Panc1 (cell line): ENCODE results near the gene AKAP8L. TPM values are rescaled to one million over a fixed set of nuclear protein-coding genes. Genes with fewer than 3 reads are reported as not detected.

ENCODE experiments used
- ATAC-seq: fragments of 200-7000 bp; cut with Tn5 transposase; 2 replicates; pipeline ENCODE4 v1.9.1; 2020; ENCODE audit warnings: mild to moderate bottlenecking, moderate library complexity
- BruUV-seq: library from RNA; stranded (reverse); fragments of 400-500 nt; replicated peaks from 2 replicates; lab custom pipeline; 2021; lab: Mats Ljungman, UMichigan
- CTCF ChIA-PET: fragments of 300-600 bp; sonication (Branson Sonifier 250); formaldehyde crosslinking; loops from one replicate; lab custom pipeline; 2022; ENCODE audit warnings: antibody characterized with exemption; lab: Charles Lee
- POLR2A ChIA-PET: fragments of 300-600 bp; sonication (Branson Sonifier 250); formaldehyde crosslinking; loops from one replicate; lab custom pipeline; 2022; ENCODE audit warnings: antibody characterized with exemption; lab: Charles Lee
- DNase-seq: peaks from one replicate; pipeline ENCODE4 v3.0.0-alpha.2; 2010; ENCODE audit warnings: low read depth, low spot score
- H3K27ac ChIP-seq: 2 replicates; pipeline ENCODE4 v1.5.1; 2011; ENCODE audit warnings: mild to moderate bottlenecking, low read length, inconsistent platforms
- H3K27me3 ChIP-seq: fragments of 200-500 bp; sonication (Bioruptor generic); 2 replicates; pipeline ENCODE4 v1.6.0; 2014; ENCODE audit warnings: low read length, inconsistent platforms; ENCODE audit not compliant: control insufficient read depth, insufficient read depth
- H3K36me3 ChIP-seq: fragments of 200-500 bp; sonication (Bioruptor generic); 2 replicates; pipeline ENCODE4 v1.5.1; 2014; ENCODE audit warnings: inconsistent platforms, mild to moderate bottlenecking, low read length, moderate library complexity; ENCODE audit not compliant: control insufficient read depth, insufficient read depth
- H3K4me1 ChIP-seq: 2 replicates; pipeline ENCODE4 v1.5.1; 2011; ENCODE audit warnings: inconsistent platforms, mild to moderate bottlenecking, low read length, moderate library complexity; ENCODE audit not compliant: control insufficient read depth, insufficient read depth
- H3K4me3 ChIP-seq, 2 experiments: 2 replicates each; pipeline ENCODE4 v1.5.1; 2011 to 2012; ENCODE audit warnings: low read depth in 2 of 2, low read length in 2 of 2, mild to moderate bottlenecking in 2 of 2, inconsistent platforms in 1 of 2, moderate library complexity in 1 of 2
- H3K9me3 ChIP-seq: fragments of 200-500 bp; sonication (Bioruptor generic); 2 replicates; pipeline ENCODE4 v1.5.1; 2014; ENCODE audit warnings: low read depth, mild to moderate bottlenecking, inconsistent platforms, low read length, moderate library complexity; ENCODE audit not compliant: control insufficient read depth, insufficient read depth
- CTCF ChIP-seq: fragments of 450-650 bp; IDR thresholded peaks from 2 replicates; pipeline ENCODE4 v1.5.1; 2017; ENCODE audit warnings: mild to moderate bottlenecking
- POLR2AphosphoS5 ChIP-seq: IDR thresholded peaks from 2 replicates; pipeline ENCODE4 v1.6.1; 2012; ENCODE audit warnings: mild to moderate bottlenecking, low read depth, low read length, moderate library complexity
- REST ChIP-seq, 2 experiments: IDR thresholded peaks; 2 replicates each; pipeline ENCODE4 v1.6.1; 2011 to 2012; ENCODE audit warnings: low read depth in 2 of 2, control low read depth in 1 of 2, low read length in 1 of 2, mild to moderate bottlenecking in 1 of 2, moderate library complexity in 1 of 2; ENCODE audit not compliant: insufficient read depth in 1 of 2
- SIN3A ChIP-seq: IDR thresholded peaks from 2 replicates; pipeline ENCODE4 v1.6.1; 2012; ENCODE audit warnings: low read depth, mild to moderate bottlenecking, low read length, moderate library complexity, borderline replicate concordance; ENCODE audit not compliant: insufficient read depth
- TCF7L2 ChIP-seq: IDR thresholded peaks from 2 replicates; pipeline ENCODE4 v1.6.1; 2011; ENCODE audit warnings: mild to moderate bottlenecking, low read depth, low read length, inconsistent platforms
- in situ Hi-C: cut with HindIII; loops from 2 replicates; pipeline ENCODE4 v1.10.0; 2016; ENCODE audit warnings: low sequenced_read_pairs, low pct_unique_long_range_greater_than_20kb
- intact Hi-C: fragments of 100-400 bp; cut with micrococcal nuclease; formaldehyde crosslinking; loops from one replicate; pipeline ENCODE4 v1.10.0; 2022; ENCODE audit not compliant: unreplicated experiment
- total RNA-seq: library from RNA; stranded (reverse); gene quantifications from one replicate; pipeline ENCODE4 v1.2.1, GENCODE V29; 2021; ENCODE audit not compliant: unreplicated experiment

Gene AKAP8L
- total RNA-seq, 1 experiment from 2014 or later, result 65.5 TPM

- intact Hi-C loops, result no loop called here
- ChIA-PET CTCF (interaction anchor here (0.6 to 0.7 kb wide), 2 partner anchors 14 to 27 kb away, joined by 3 read pairs; no protein-coding TSS in a partner anchor), POLR2A (interaction anchor here (0.6 kb wide), 1 partner anchor 219 kb away, joined by 4 read pairs; no protein-coding TSS in a partner anchor)
- BruUV-seq, result no TSS peak
- no peaks in the 10 kb centered on the region for H3K27me3 ChIP-seq
- peaks cover 10% of the 10 kb centered on the region; the same call in 1 of the 2 replicates for H3K4me1 ChIP-seq
- ATAC-seq (peak; percentile 87), DNase-seq (no peak)
- peak overlapping the region; percentile 56 to 91 for H3K4me3 ChIP-seq
- TF ChIP-seq POLR2AphosphoS5 (0 out of 2 replicates have a peak, but pooled peaks have one; percentile 45), CTCF (no peak), TCF7L2 (no peak), REST (IDR thresholded peaks at IDR 0.05; ENCODE audit: insufficient read depth in 1 of 2, low read depth in 2 of 2, low read length in 1 of 2) (0 out of 4 replicates have a peak, but pooled peaks of 1 of the 2 experiments have one; percentile 35), SIN3A (peak; percentile 74; the same call in 1 of the 2 replicates)
- H3K36me3 ChIP-seq, result peaks cover 2% of the 10 kb centered on the region; the same call in 1 of the 2 replicates
- in situ Hi-C loops, result no loop called here
- H3K27ac ChIP-seq, result peak overlapping the region; percentile 62
- H3K9me3 ChIP-seq, result no peaks in the 10 kb centered on the region
Measured at GRCh38 chr19:15432629-15433518, 14.1 kb upstream of the AKAP8L start.

- Histone ChIP-seq H3K27me3 (no peaks in the 10 kb centered on the region), H3K27ac (peak overlapping the region; percentile 83), H3K4me3 (peak overlapping the region; percentile 82 to 83), H3K9me3 (no peaks in the 10 kb centered on the region), H3K4me1 (peaks cover 10% of the 10 kb centered on the region; the same call in 1 of the 2 replicates), H3K36me3 (peaks cover 2% of the 10 kb centered on the region; the same call in 1 of the 2 replicates)
- ChIA-PET CTCF (interaction anchor here (0.6 to 0.7 kb wide), 2 partner anchors 13 to 28 kb away, joined by 3 read pairs; no protein-coding TSS in a partner anchor), POLR2A (interaction anchor here (0.6 kb wide), 1 partner anchor 218 kb away, joined by 4 read pairs; no protein-coding TSS in a partner anchor)
- BruUV-seq, result no TSS peak
- in situ Hi-C loops (no loop called here), intact Hi-C loops (no loop called here)
- no peak for DNase-seq
- peak; percentile 23; the same call in 1 of the 2 replicates for ATAC-seq
- no peak for TF ChIP-seq SIN3A
- no peak for TF ChIP-seq POLR2AphosphoS5
- no peak for TF ChIP-seq TCF7L2
- no peak for TF ChIP-seq CTCF
- TF ChIP-seq REST (IDR thresholded peaks at IDR 0.05; ENCODE audit: insufficient read depth in 1 of 2, low read depth in 2 of 2, low read length in 1 of 2), result no peak
Measured at GRCh38 chr19:15432018-15432494, 13.3 kb upstream of the AKAP8L start.
